GM12874 (cell line): ENCODE data around the gene DDX27.

Experiments
- CTCF ChIP-seq: IDR thresholded peaks from 2 replicates; pipeline ENCODE4 v1.5.1; 2011; ENCODE audit warnings: low read depth, mild to moderate bottlenecking, control low read depth, low read length, moderate library complexity; ENCODE audit not compliant: insufficient read depth

The DDX27 gene

GRCh38 chr20:49245921-49246740 lies 26.9 kb downstream of the DDX27 start:
- TF ChIP-seq CTCF, result peak; percentile 65; the same call in 1 of the 2 replicates

- TF ChIP-seq CTCF, result no peak
Measured at GRCh38 chr20:49247169-49247723, 28.0 kb downstream of the DDX27 start.

GRCh38 chr20:49247792-49248191 lies 28.6 kb downstream of the DDX27 start:
- TF ChIP-seq CTCF, result no peak

GRCh38 chr20:49248301-49248700 lies 29.1 kb downstream of the DDX27 start:
- TF ChIP-seq CTCF, result no peak

- no peak for TF ChIP-seq CTCF
Measured at GRCh38 chr20:49248879-49249665, 29.9 kb downstream of the DDX27 start.

GRCh38 chr20:49252556-49253350 lies 33.5 kb downstream of the DDX27 start:
- TF ChIP-seq CTCF, result no peak

GRCh38 chr20:49256261-49256660 lies 37.0 kb downstream of the DDX27 start:
- no peak for TF ChIP-seq CTCF
